Loucy (cell line): Measurements from ENCODE around the gene TMEM51.

Experiments
- EZH2phosphoT487 ChIP-seq: fragments of 200-600 bp; IDR thresholded peaks from 2 replicates; pipeline ENCODE4 v1.6.1; 2018; ENCODE audit warnings: antibody characterized with exemption, mild to moderate bottlenecking, moderate library complexity, borderline replicate concordance
- TF ChIP-seq, protein P1 (sequence below): fragments of 200-600 bp; sonication (generic); conservative IDR thresholded peaks from 2 replicates; pipeline ENCODE4 v1.5.1; 2014; ENCODE audit warnings: mild to moderate bottlenecking, antibody characterized with exemption, low read length

DNA sequence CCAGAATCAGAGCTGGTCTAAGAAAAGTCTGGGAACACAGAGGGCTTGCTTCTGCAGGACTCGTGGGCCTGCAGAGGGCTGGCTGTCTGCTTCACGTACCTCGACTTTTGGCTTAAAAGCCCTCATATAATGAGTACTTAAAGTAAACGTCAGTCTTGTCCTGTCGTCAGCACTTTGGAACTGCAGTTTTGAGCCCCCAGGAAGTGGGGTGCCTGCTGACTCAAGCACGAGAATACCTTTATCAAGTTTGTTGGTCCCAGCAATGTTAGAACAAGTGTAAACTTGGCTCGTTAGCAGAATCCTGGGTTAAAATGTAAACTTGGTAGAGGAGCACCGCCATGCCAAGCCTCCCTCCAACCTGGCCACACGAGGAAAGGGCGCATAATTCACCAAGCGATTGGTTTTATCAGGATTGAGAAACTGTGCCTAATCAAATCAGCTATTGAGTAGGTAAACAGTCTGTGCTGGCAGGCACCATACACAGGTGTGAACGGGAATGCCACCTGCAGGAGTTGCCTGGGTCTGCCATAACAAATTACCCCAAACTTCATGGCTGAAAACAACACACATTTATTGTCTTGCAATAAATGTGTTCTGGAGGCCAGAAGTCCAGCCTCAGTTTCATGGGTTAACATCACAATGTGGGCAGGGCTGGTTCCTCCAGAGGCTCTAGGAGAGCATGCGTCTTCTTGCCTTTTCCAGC, 48.5 kb downstream of the TMEM51 start:
- TF ChIP-seq, protein P1, sequence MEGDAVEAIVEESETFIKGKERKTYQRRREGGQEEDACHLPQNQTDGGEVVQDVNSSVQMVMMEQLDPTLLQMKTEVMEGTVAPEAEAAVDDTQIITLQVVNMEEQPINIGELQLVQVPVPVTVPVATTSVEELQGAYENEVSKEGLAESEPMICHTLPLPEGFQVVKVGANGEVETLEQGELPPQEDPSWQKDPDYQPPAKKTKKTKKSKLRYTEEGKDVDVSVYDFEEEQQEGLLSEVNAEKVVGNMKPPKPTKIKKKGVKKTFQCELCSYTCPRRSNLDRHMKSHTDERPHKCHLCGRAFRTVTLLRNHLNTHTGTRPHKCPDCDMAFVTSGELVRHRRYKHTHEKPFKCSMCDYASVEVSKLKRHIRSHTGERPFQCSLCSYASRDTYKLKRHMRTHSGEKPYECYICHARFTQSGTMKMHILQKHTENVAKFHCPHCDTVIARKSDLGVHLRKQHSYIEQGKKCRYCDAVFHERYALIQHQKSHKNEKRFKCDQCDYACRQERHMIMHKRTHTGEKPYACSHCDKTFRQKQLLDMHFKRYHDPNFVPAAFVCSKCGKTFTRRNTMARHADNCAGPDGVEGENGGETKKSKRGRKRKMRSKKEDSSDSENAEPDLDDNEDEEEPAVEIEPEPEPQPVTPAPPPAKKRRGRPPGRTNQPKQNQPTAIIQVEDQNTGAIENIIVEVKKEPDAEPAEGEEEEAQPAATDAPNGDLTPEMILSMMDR = no peak
- TF ChIP-seq EZH2phosphoT487 = no peak
